ENCODE measurements around the gene KCTD17. TPM values are rescaled to one million over a fixed set of nuclear protein-coding genes. Genes with fewer than 3 reads are reported as not detected.

The KCTD17 gene
- total and polyA plus RNA-seq, 2 of the 13 experiments (the other 11 are each of a cell fraction or from before 2014, with no cell fraction given): 5.3 to 11.7 TPM

GRCh38 chr22:37112084-37112728 lies 60.7 kb downstream of the KCTD17 start (continued):
- no peak for TF ChIP-seq BRCA1 (CRISPR knock-in tag; IDR thresholded peaks at IDR 0.05)
- TF ChIP-seq ZFP82 (CRISPR knock-in tag; IDR thresholded peaks at IDR 0.05; ENCODE audit: borderline replicate concordance): no peak
- no peak for TF ChIP-seq PHF5A (CRISPR knock-in tag; IDR thresholded peaks at IDR 0.05; ENCODE audit: low read depth, unreplicated experiment)
- no peak for TF ChIP-seq MBNL3 (CRISPR knock-in tag; conservative IDR thresholded peaks at IDR 0.05)
- TF ChIP-seq PLSCR1 (CRISPR knock-in tag; IDR thresholded peaks at IDR 0.05; ENCODE audit: borderline replicate concordance): no peak
- peak; percentile 55; the same call in 1 of the 2 replicates for TF ChIP-seq TBX2 (CRISPR knock-in tag; IDR thresholded peaks at IDR 0.05; ENCODE audit: borderline replicate concordance)
- TF ChIP-seq ZNF780A (CRISPR knock-in tag; IDR thresholded peaks at IDR 0.05): no peak
- TF ChIP-seq HNF4A (CRISPR knock-in tag; IDR thresholded peaks at IDR 0.05): peak; percentile 75
- peak; percentile 63; the same call in 1 of the 2 replicates for TF ChIP-seq FOXP4 (CRISPR knock-in tag; IDR thresholded peaks at IDR 0.05)
- TF ChIP-seq ARID5B (CRISPR knock-in tag; IDR thresholded peaks at IDR 0.05): peak; percentile 67
- TF ChIP-seq SMAD1 (CRISPR knock-in tag; IDR thresholded peaks at IDR 0.05; ENCODE audit: borderline replicate concordance, low read depth): no peak
- TF ChIP-seq HNF4G (IDR thresholded peaks at IDR 0.05; ENCODE audit: borderline replicate concordance, low read depth, low read length): peak; percentile 74; the same call in 1 of the 2 replicates
- TF ChIP-seq HNF4G (CRISPR knock-in tag; IDR thresholded peaks at IDR 0.05; ENCODE audit: borderline replicate concordance, low read depth): no peak
- no peak for TF ChIP-seq BCLAF1 (IDR thresholded peaks at IDR 0.05)
- TF ChIP-seq GABPB1 (CRISPR knock-in tag; IDR thresholded peaks at IDR 0.05): 0 out of 2 replicates have a peak, but pooled peaks have one; percentile 20
- peak; percentile 53 for TF ChIP-seq FOXA3 (CRISPR knock-in tag; IDR thresholded peaks at IDR 0.05)
- no peak for TF ChIP-seq MATR3 (CRISPR knock-in tag; IDR thresholded peaks at IDR 0.05)
- no peak for TF ChIP-seq ZNF597 (CRISPR knock-in tag; IDR thresholded peaks at IDR 0.05)
- TF ChIP-seq U2AF2 (IDR thresholded peaks at IDR 0.05; ENCODE audit: low read depth, low read length): no peak
